Stimulated activated effector memory CD8-positive, alpha-beta T cell treated with anti-CD3 and anti-CD28 coated beads, Interleukin-12 subunit alpha, Interleukin-12 subunit beta, amount 100 ng/mL, for 72 hours (primary cell): ENCODE results near the gene ZNF691.

Experiments used
- ATAC-seq: fragments of 150-1000 bp; cut with Tn5 transposase; 2 replicates; pipeline ENCODE4 v1.10.0; 2021
- DNase-seq, 2 donors: peaks; one replicate each; pipeline ENCODE4 v3.0.0; 2021 to 2022; ENCODE audit warnings: low spot score in 2 of 2
- H3K27ac Mint-ChIP-seq: one replicate; pipeline ENCODE4 v1.8.0; 2022; ENCODE audit warnings: mild to moderate bottlenecking, mixed read lengths
- H3K36me3 Mint-ChIP-seq: one replicate; pipeline ENCODE4 v1.8.0; 2022; ENCODE audit warnings: mild to moderate bottlenecking, mixed read lengths
- H3K4me1 Mint-ChIP-seq: one replicate; pipeline ENCODE4 v1.8.0; 2022; ENCODE audit warnings: mixed read lengths
- H3K4me3 Mint-ChIP-seq: one replicate; pipeline ENCODE4 v1.8.0; 2022; ENCODE audit warnings: mild to moderate bottlenecking, mixed read lengths
- H3K9me3 Mint-ChIP-seq: one replicate; pipeline ENCODE4 v1.8.0; 2022; ENCODE audit warnings: mixed read lengths

ZNF691 gene

GRCh38 chr1:42822800-42823392 lies 23.5 kb upstream of the ZNF691 start:
- Mint-ChIP-seq H3K27ac (no peak overlapping the region), H3K4me3 (no peak overlapping the region), H3K36me3 (no peaks in the 10 kb centered on the region), H3K9me3 (no peaks in the 10 kb centered on the region), H3K4me1 (peaks cover 8% of the 10 kb centered on the region)
- no peak for ATAC-seq
- DNase-seq, result no peak

DNA sequence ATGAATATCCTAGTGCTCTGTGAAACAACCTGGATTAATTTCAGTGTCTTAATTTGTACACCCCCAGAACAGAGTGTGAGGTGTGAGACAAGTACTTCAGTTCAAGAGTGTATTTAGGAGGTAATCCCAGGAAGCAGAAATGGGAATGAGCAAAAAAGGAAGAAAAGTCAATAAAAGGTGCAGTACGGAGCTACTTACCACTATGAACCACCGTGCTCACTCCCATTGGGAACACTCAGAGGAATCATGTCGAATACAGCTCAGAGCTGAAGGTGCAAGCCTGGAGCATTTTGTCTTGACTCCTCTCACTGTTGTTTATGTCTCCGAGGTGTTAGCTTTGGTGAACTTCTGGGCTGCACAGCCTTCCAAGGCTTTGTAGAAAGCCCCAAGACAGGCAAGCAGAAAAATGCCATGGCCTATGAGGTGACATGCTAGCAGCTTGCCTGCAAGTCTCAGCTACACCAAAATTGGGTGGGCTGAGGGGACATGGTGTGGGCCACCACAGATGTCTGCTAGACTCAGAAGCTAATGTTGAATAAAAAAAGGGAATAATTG lies 21.9 kb upstream of the ZNF691 start:
- Mint-ChIP-seq H3K36me3 (no peaks in the 10 kb centered on the region), H3K27ac (no peak overlapping the region), H3K4me1 (no peaks in the 10 kb centered on the region), H3K9me3 (no peaks in the 10 kb centered on the region), H3K4me3 (no peak overlapping the region)
- ATAC-seq, result no peak
- DNase-seq, result no peak

- Mint-ChIP-seq H3K9me3 (no peaks in the 10 kb centered on the region), H3K4me3 (no peak overlapping the region), H3K27ac (no peak overlapping the region), H3K36me3 (no peaks in the 10 kb centered on the region), H3K4me1 (no peaks in the 10 kb centered on the region)
- no peak for DNase-seq
- no peak for ATAC-seq
Observed at GRCh38 chr1:42825036-42825851, 21.2 kb upstream of the ZNF691 start.

DNA sequence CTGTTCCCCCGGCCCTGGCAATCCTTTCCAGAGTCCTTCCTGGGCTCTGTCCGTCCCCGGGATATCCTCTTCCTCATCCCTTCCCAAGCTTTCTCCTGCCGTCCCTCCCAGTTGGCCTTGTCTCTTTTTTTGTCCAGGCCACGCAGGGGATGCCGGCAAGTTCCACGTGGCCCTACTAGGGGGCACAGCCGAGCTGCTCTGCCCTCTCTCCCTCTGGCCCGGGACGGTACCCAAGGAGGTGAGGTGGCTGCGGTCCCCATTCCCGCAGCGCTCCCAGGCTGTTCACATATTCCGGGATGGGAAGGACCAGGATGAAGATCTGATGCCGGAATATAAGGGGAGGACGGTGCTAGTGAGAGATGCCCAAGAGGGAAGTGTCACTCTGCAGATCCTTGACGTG lies 15.8 kb upstream of the ZNF691 start:
- H3K4me1 Mint-ChIP-seq, result no peaks in the 10 kb centered on the region

DNA sequence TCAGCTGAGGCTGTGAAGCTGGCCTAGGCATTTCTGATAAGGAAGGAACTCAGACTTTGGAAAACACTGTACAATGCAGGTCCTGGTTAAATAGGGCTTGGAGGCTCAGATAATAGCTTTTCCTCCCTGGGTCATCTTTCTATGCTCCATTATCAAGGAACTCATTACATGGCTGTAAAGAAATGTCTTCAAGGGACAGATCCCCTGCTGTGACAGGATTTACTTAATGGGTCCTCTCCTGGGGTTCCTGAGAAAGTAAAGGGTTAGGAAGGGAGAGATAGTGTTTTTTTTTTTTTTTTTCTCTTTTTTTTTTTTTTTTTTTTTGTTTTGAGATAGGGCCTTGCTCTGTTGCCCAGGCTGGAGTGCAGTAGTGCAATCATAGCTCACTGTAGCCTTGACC lies 15.1 kb upstream of the ZNF691 start:
- H3K27ac Mint-ChIP-seq, result no peak overlapping the region
- ATAC-seq (no peak), DNase-seq (no peak)
- no peaks in the 10 kb centered on the region for H3K36me3 Mint-ChIP-seq
- H3K4me1 Mint-ChIP-seq, result no peaks in the 10 kb centered on the region
- H3K4me3 Mint-ChIP-seq, result no peak overlapping the region
- no peaks in the 10 kb centered on the region for H3K9me3 Mint-ChIP-seq

More for the DNA sequence above, 15.8 kb upstream of the ZNF691 start:
- ATAC-seq, result no peak
- Mint-ChIP-seq H3K9me3 (no peaks in the 10 kb centered on the region), H3K36me3 (no peaks in the 10 kb centered on the region), H3K4me3 (no peak overlapping the region), H3K27ac (no peak overlapping the region)
- DNase-seq, result no peak

GRCh38 chr1:42832641-42833240 lies 13.7 kb upstream of the ZNF691 start:
- DNase-seq (no peak), ATAC-seq (no peak)
- Mint-ChIP-seq H3K4me3 (no peak overlapping the region), H3K9me3 (no peaks in the 10 kb centered on the region), H3K4me1 (no peaks in the 10 kb centered on the region), H3K27ac (no peak overlapping the region), H3K36me3 (no peaks in the 10 kb centered on the region)

GRCh38 chr1:42833981-42834380 lies 12.4 kb upstream of the ZNF691 start:
- no peak overlapping the region for H3K4me3 Mint-ChIP-seq
- no peaks in the 10 kb centered on the region for H3K9me3 Mint-ChIP-seq
- no peak for ATAC-seq

DNA sequence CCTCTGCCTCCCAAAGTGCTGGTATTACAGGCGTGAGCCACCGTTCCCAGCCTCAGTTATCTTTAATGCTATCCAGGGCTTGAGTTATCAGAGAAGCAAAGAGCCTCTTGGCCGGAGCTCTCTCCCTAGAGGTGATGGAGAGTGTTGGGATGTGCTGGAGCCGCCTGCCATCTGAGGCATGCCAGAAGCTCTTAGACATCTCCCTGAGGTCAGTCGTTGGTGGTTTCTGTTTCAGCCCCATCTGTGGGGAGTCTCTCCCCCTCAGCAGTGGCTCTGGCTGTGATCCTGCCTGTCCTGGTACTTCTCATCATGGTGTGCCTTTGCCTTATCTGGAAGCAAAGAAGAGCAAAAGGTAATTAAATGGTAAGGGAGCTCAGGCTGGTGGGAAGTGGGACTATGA lies 11.6 kb upstream of the ZNF691 start:
- H3K9me3 Mint-ChIP-seq, result no peaks in the 10 kb centered on the region
- H3K4me1 Mint-ChIP-seq, result no peaks in the 10 kb centered on the region
- H3K27ac Mint-ChIP-seq, result no peak overlapping the region
- DNase-seq (no peak), ATAC-seq (no peak)
- H3K36me3 Mint-ChIP-seq, result no peaks in the 10 kb centered on the region
- H3K4me3 Mint-ChIP-seq, result no peak overlapping the region

More at GRCh38 chr1:42833981-42834380, 12.4 kb upstream of the ZNF691 start:
- H3K36me3 Mint-ChIP-seq, result no peaks in the 10 kb centered on the region
- H3K4me1 Mint-ChIP-seq, result no peaks in the 10 kb centered on the region
- H3K27ac Mint-ChIP-seq, result no peak overlapping the region
- no peak for DNase-seq

DNA sequence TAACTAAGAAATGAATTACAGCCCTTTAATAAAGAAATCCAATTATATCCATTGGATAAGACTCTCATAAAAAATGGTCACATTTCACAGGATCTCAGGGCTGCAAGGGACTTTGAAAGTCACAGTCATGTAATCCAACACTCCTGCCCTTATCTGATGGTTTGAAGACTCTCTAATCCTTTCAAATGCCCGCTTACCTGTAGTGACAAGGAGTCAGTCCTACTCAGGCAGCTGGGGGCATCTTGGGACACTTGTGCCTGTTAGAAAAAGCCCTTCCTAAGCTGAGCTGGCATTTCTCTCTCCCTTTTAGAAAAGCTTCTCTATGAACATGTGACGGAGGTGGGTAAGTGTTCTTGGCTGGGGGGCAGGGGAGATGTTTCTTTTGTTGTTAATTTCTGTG lies 11.0 kb upstream of the ZNF691 start:
- Mint-ChIP-seq H3K4me1 (no peaks in the 10 kb centered on the region), H3K9me3 (no peaks in the 10 kb centered on the region), H3K27ac (no peak overlapping the region), H3K36me3 (no peaks in the 10 kb centered on the region), H3K4me3 (no peak overlapping the region)
- ATAC-seq (no peak), DNase-seq (no peak)

DNA sequence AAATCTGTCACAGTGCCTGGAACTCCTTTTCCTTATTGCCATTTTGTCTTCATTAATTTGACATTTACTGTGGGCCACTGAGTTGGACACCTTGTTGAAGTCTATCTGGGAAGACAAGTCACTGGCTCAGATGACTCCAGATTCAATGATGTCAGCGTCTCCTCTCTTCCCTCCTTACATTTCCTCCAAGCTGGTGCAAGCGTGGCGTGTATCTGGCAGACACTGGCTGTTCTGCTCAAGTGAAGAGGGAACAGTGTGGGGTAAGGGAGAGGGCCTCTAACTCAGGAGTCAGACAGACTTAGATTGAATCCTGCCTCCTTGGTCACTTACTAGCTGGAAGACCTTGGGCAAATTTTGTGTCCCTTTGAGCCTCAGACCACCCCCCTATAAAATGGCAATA lies 8.7 kb upstream of the ZNF691 start:
- DNase-seq (no peak), ATAC-seq (no peak)
- H3K9me3 Mint-ChIP-seq, result no peaks in the 10 kb centered on the region
- H3K4me3 Mint-ChIP-seq, result no peak overlapping the region
- no peaks in the 10 kb centered on the region for H3K4me1 Mint-ChIP-seq
- no peak overlapping the region for H3K27ac Mint-ChIP-seq
- no peaks in the 10 kb centered on the region for H3K36me3 Mint-ChIP-seq

DNA sequence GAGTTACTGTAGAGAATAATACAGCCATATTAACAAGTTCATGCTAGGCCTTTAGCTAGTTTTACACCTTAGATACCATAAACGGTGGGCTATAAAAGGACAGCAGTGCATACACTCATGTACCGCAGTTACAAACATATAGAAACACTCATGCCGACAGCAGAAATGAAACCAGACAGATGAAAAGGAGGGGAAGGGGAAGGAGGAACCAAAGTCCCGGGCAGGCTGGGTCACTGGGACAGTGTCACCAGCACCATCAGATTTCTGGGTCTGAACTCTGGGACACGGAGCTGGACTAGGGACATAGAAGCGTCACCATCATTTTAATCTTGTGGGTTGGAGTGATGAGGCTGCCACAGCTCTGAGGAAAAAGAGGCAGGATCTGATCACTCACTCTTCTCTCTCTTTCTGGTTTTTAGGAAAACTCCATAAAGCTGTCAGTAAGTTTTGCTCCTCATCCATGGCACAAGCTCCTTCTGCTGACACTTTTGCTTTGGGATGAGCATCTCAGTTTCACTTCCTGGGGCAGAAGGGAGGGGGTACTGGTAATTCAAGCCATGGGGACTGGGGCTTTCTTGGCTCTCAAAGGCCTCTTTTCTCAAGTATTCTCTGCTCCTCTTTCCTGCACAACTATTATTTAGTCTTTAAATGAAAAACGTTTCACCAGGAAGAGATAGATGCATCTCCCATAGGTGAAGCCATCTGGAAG lies 7.8 kb upstream of the ZNF691 start:
- ATAC-seq (no peak), DNase-seq (no peak)

DNA sequence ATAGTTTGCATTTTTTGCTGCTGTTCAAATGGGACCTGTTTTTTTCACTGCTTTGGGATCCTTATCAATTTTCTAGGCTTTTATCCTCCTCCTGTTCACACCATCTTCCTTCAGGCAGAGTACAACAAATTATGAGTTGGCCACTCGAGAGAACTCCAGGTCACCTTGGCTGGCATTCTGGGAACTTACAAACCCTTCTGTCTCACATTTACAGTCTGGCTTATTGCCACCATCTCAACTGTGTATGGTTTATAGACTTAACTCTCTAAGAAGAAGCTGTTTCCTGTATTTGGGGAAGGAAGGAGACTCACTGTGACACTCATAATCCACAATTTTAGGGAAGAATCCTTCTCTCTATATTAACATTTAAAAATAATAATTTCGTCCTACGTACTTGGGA lies 5.4 kb upstream of the ZNF691 start:
- no peak overlapping the region for H3K27ac Mint-ChIP-seq
- DNase-seq (no peak), ATAC-seq (no peak)
- no peaks in the 10 kb centered on the region for H3K4me1 Mint-ChIP-seq
- H3K36me3 Mint-ChIP-seq, result no peaks in the 10 kb centered on the region
- no peaks in the 10 kb centered on the region for H3K9me3 Mint-ChIP-seq
- H3K4me3 Mint-ChIP-seq, result no peak overlapping the region

More for the DNA sequence above, 7.8 kb upstream of the ZNF691 start:
- Mint-ChIP-seq H3K36me3 (no peaks in the 10 kb centered on the region), H3K4me3 (no peak overlapping the region), H3K9me3 (no peaks in the 10 kb centered on the region), H3K4me1 (no peaks in the 10 kb centered on the region), H3K27ac (no peak overlapping the region)

DNA sequence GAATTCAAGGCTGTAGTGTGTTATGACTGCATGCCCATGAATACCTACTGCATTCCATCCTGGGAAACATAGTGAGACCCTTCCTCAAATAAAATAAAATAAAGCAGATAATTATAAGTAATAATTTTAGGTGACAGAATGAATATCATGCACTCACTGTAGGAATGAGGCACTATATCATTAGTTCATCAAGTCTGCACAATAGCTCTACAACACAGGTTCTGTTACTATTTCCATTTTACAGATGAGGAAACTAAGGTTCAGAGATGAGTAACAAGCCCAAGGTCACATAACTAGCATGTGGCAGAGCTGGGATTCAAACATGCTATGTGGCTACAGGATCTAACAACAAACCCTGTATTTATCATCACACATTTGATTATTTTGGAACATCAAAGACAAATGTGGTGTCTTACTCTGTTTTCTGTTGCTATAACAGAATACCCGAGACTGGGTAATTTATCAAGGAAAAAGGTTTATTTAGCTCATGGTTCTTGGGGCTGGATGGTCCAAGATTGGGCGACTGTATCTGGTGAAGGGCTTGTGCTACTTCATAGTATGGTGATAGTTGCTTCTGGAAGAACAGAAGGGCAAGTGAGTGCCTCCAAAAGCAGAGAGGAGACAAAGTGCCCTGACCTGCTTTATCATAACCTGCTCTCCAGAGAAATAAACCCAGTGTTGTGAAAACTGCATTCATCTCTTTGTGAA lies 4.8 kb upstream of the ZNF691 start:
- Mint-ChIP-seq H3K9me3 (no peaks in the 10 kb centered on the region), H3K4me1 (no peaks in the 10 kb centered on the region), H3K27ac (no peak overlapping the region), H3K36me3 (no peaks in the 10 kb centered on the region), H3K4me3 (no peak overlapping the region)
- ATAC-seq (no peak), DNase-seq (no peak)

DNA sequence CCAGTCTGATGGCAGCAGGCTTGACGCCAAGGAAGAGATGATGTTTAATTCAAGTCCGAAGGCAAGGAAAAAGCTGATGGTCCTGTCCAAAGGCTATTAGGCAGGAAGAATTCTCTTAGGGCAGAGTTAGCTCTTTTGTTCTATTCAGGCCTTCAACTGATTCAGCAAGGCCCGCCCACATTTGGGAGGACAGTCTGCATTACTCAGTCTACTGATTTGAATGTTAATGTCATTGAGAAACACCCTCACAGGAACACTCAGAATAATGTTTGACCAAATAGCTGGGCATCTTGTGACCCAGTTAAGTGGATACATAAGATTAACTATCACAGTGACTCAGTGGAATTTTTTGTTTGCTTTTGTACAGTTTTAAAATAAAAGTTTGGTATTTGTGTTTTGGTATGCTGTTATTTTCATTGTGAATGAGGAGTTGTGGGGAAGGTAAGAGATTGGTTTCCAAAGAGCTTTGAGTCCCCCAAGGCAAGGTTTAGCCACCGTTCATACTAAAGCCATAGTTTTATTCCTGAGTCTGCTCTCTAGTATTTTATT lies 1.7 kb upstream of the ZNF691 start:
- H3K9me3 Mint-ChIP-seq, result no peaks in the 10 kb centered on the region
- no peak overlapping the region for H3K4me3 Mint-ChIP-seq
- peaks cover 9% of the 10 kb centered on the region for H3K36me3 Mint-ChIP-seq
- no peak for DNase-seq
- peaks cover 23% of the 10 kb centered on the region for H3K4me1 Mint-ChIP-seq
- ATAC-seq, result no peak
- H3K27ac Mint-ChIP-seq, result no peak overlapping the region

GRCh38 chr1:42845193-42845592 lies 1.2 kb upstream of the ZNF691 start:
- no peaks in the 10 kb centered on the region for H3K9me3 Mint-ChIP-seq
- ATAC-seq (no peak), DNase-seq (no peak)
- H3K4me1 Mint-ChIP-seq, result peaks cover 28% of the 10 kb centered on the region
- no peak overlapping the region for H3K27ac Mint-ChIP-seq
- H3K36me3 Mint-ChIP-seq, result peaks cover 13% of the 10 kb centered on the region
- H3K4me3 Mint-ChIP-seq, result no peak overlapping the region
